Immature natural killer cell (primary cell): Measurements from ENCODE around the gene FGD4. TPM values are rescaled to one million over a fixed set of nuclear protein-coding genes. Genes with fewer than 3 reads are reported as not detected.

Experiments used
- DNase-seq, 3 donors: peaks; one replicate each; pipeline ENCODE4 v3.0.0; 2022; ENCODE audit warnings: mixed read lengths in 1 of 3
- H3K27ac Mint-ChIP-seq, 6 donors: one replicate each; pipeline ENCODE4 v1.8.0; 2020; ENCODE audit warnings: mixed read lengths in 6 of 6, mild to moderate bottlenecking in 5 of 6, inconsistent platforms in 4 of 6, moderate library complexity in 3 of 6
- H3K27me3 Mint-ChIP-seq, 3 donors: one replicate each; pipeline ENCODE4 v1.8.0; 2020 to 2021; ENCODE audit warnings: low read depth in 3 of 3, mild to moderate bottlenecking in 3 of 3, mixed read lengths in 3 of 3, moderate library complexity in 3 of 3, inconsistent platforms in 1 of 3
- H3K36me3 Mint-ChIP-seq, 3 donors: one replicate each; pipeline ENCODE4 v1.8.0; 2020; ENCODE audit warnings: mixed read lengths in 3 of 3, inconsistent platforms in 2 of 3, mild to moderate bottlenecking in 2 of 3
- H3K4me1 Mint-ChIP-seq, 2 donors: one replicate each; pipeline ENCODE4 v1.8.0; 2020; ENCODE audit warnings: inconsistent platforms in 2 of 2, mild to moderate bottlenecking in 2 of 2, mixed read lengths in 2 of 2, moderate library complexity in 1 of 2
- H3K4me3 Mint-ChIP-seq, 5 donors: one replicate each; pipeline ENCODE4 v1.8.0; 2020; ENCODE audit warnings: mild to moderate bottlenecking in 5 of 5, mixed read lengths in 5 of 5, inconsistent platforms in 3 of 5, moderate library complexity in 3 of 5
- H3K9me3 Mint-ChIP-seq, 6 donors: one replicate each; pipeline ENCODE4 v1.8.0; 2020; ENCODE audit warnings: mild to moderate bottlenecking in 6 of 6, mixed read lengths in 6 of 6, inconsistent platforms in 4 of 6, moderate library complexity in 3 of 6
- polyA plus RNA-seq, 3 donors: library from polyadenylated mRNA; unstranded; fragments of 300-500 nt; fragmentation: Illumina TruSeq; gene quantifications; one replicate each; pipeline ENCODE4 v1.2.3, GENCODE V29; 2021

FGD4 gene
- polyA plus RNA-seq, 3 donors from 2014 or later: 0.12 to 2.3 (median 0.39) TPM

DNA sequence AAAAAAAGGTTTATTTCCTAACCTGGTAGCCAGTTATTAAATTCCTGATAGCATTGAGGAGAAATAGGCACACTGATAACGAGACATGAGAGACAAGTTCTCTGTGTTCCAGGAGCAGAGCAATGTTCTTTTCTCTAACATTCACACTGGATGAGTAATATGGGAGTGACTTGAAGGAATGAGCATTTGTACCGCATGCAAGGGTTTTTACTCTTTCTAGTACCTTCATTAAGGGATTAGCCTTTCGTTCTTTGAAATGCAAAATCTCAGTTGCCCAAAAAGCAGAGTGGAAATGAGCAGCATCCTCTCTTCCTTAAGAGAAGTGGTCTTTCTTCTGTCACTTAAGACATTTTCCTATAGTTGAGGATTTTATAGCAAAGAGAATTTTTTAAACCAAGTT lies 54.7 kb downstream of the FGD4 start:
- no peak overlapping the region for H3K4me3 Mint-ChIP-seq
- no peaks in the 10 kb centered on the region for H3K4me1 Mint-ChIP-seq
- no peak overlapping the region for H3K27ac Mint-ChIP-seq
- H3K36me3 Mint-ChIP-seq: peaks cover 0 to 3% (median 0%) of the 10 kb centered on the region in 3 donors
- H3K9me3 Mint-ChIP-seq: no peaks in the 10 kb centered on the region
- DNase-seq: no peak
- peaks cover 0 to 6% (median 0%) of the 10 kb centered on the region in 3 donors for H3K27me3 Mint-ChIP-seq

DNA sequence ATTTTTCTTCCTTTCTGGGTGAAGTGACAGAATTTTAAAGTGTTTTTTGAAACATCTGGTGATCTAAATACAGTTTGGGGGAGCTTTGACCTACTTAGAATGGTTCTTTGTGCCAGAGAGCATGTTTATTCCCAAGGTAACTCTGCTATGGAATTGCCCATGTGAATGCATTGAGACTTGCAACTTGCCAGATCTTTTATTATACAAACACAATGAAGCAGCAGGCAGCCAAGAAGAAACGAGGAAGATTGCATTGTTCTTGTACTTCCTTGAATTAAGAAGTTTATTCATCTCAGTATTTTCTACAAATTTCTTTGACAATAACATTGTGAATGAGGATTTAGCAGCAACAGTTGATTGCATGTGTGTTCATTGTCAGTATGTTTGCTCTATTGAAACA lies 55.5 kb downstream of the FGD4 start:
- Mint-ChIP-seq H3K9me3 (no peaks in the 10 kb centered on the region), H3K36me3 (peaks cover 0 to 3% (median 0%) of the 10 kb centered on the region in 3 donors), H3K27ac (no peak overlapping the region), H3K4me3 (no peak overlapping the region), H3K4me1 (no peaks in the 10 kb centered on the region), H3K27me3 (peaks cover 0 to 6% (median 0%) of the 10 kb centered on the region in 3 donors)
- no peak for DNase-seq

DNA sequence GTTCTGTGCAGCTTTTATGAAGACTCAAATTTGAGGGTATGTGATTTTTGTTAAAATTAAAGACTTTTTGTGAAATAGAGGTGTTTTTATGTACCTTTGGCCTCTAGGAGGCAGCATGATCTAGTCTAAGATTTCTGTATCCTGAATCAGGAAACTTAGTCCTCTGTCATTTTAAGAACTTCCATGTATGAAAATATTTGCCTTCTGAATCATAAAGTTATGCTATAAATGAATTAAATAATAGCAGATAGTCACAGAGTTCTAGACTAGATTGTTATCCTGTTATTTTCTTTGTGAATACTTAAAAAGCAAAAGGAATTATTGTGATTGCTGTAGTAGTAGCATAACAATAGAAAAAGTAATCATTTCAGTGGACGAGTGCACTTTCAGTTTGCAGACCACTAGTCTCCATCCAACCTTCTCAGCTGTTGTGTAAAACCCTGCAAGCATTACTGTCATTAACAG lies 56.3 kb downstream of the FGD4 start:
- Mint-ChIP-seq H3K4me3 (peak overlapping the region in 2 of 5 donors; percentile 9 to 21), H3K4me1 (no peaks in the 10 kb centered on the region), H3K27ac (no peak overlapping the region), H3K36me3 (peaks cover 0 to 3% (median 0%) of the 10 kb centered on the region in 3 donors), H3K27me3 (peaks cover 0 to 5% (median 0%) of the 10 kb centered on the region in 3 donors), H3K9me3 (no peaks in the 10 kb centered on the region)
- DNase-seq: peak; percentile 21 to 43 (median 36)

DNA sequence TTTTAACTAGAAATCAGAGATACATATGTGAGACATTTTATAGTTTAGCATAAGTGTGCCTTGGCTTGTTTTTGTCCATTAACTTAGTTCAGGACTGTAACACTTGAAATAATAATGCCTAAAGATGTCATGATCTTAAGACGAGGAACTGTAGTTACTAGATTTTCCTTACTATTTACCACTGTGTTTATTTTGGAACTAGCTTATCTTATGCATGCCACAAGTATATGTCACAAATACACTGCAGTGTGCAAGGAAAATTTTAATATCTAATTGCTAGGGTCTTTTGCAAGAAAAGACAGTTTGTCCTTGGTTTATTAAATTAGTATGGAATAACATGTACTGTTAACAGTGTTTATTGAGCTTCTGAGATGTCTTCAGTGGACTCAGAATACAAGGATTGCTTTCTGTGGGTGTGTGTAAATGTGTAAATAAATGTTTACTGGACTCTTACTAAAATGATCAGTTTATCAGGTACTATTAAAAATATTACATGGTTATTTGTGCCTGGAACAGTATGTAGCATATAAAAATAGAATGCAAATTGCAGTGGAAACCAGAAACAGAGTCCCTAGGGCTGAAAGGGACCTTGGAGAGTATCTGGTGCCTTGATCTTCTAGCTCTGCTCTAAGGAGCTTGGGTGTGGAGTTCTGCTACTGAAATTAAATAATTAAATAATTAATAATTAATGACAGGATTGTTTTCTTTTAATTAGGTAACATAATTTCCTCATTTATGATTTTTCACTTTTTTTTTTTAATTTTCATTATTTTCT lies 58.1 kb downstream of the FGD4 start:
- H3K4me1 Mint-ChIP-seq: peaks cover 8 to 12% of the 10 kb centered on the region in 2 donors
- H3K9me3 Mint-ChIP-seq: no peaks in the 10 kb centered on the region
- no peak for DNase-seq
- no peak overlapping the region for H3K4me3 Mint-ChIP-seq
- no peak overlapping the region for H3K27ac Mint-ChIP-seq
- H3K27me3 Mint-ChIP-seq: peaks cover 0 to 7% (median 2%) of the 10 kb centered on the region in 3 donors
- H3K36me3 Mint-ChIP-seq: peaks cover 0 to 3% (median 0%) of the 10 kb centered on the region in 3 donors

DNA sequence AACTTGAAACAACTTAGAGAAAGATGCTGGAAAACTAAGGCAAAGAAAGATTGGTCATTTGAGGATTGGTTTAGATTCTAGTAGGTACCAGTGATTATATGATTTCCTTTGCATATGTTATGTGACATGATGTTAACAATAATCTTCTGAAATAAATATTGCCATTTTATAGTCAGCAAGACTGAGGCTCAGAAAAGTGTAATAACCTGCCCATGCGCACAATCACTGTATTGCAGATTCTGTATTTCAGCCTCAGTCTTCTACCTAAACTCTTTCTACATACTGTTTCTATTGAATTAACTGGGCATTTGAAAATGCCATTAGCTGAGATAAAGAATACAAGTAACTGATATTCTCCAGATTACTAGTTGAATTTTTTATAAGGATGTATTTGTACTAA lies 61.3 kb downstream of the FGD4 start:
- peaks cover 0 to 11% (median 2%) of the 10 kb centered on the region in 3 donors for H3K27me3 Mint-ChIP-seq
- H3K27ac Mint-ChIP-seq: no peak overlapping the region
- DNase-seq: no peak
- H3K9me3 Mint-ChIP-seq: no peaks in the 10 kb centered on the region
- peaks cover 0 to 3% (median 0%) of the 10 kb centered on the region in 3 donors for H3K36me3 Mint-ChIP-seq
- H3K4me1 Mint-ChIP-seq: peaks cover 11 to 19% of the 10 kb centered on the region in 2 donors
- H3K4me3 Mint-ChIP-seq: no peak overlapping the region

DNA sequence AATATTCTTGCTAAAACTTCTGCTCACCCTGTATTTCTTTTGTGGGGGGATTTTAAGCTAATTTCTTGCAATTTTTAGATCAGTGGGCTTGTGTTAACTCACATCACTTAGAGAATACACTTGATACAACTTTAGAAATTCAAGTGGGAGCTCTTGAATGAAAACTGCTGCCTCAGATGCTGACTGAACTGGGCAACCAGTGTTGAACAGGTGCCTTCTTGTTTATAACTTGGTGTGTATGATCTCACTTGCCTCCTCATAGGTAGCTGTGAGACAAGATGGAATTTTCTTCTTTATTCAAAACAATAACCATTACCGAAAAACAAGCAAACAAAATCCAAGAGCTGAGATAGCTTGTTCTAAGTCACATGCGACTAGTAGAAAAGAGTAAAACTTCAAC lies 63.5 kb downstream of the FGD4 start:
- H3K4me3 Mint-ChIP-seq: no peak overlapping the region
- peaks cover 0 to 11% (median 4%) of the 10 kb centered on the region in 3 donors for H3K27me3 Mint-ChIP-seq
- H3K9me3 Mint-ChIP-seq: no peaks in the 10 kb centered on the region
- DNase-seq: no peak
- peaks cover 0 to 3% (median 0%) of the 10 kb centered on the region in 3 donors for H3K36me3 Mint-ChIP-seq
- no peak overlapping the region for H3K27ac Mint-ChIP-seq
- peaks cover 21 to 30% of the 10 kb centered on the region in 2 donors for H3K4me1 Mint-ChIP-seq

DNA sequence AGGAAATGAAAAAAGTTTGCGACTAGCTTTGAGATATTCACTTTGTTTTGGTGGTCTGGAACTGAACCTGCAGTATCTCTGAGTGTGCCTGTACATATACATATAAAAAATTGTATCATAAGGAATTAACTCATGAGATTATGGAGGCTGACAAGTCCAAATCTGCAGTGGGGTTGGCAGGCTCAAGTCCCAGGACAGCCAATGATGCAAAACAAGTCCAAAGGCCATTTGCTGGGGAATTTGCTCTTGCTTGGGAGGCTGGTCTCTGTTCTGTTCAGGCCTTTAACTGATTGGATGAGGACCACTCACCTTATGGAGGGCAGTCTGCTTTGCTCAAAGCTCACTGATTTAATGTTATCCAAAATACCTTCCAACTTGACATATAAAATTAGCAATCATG lies 66.8 kb downstream of the FGD4 start:
- Mint-ChIP-seq H3K27me3 (peaks cover 0 to 11% (median 4%) of the 10 kb centered on the region in 3 donors), H3K27ac (no peak overlapping the region), H3K4me3 (no peak overlapping the region), H3K36me3 (no peaks in the 10 kb centered on the region), H3K9me3 (no peaks in the 10 kb centered on the region), H3K4me1 (peaks cover 28 to 37% of the 10 kb centered on the region in 2 donors)
- no peak for DNase-seq

DNA sequence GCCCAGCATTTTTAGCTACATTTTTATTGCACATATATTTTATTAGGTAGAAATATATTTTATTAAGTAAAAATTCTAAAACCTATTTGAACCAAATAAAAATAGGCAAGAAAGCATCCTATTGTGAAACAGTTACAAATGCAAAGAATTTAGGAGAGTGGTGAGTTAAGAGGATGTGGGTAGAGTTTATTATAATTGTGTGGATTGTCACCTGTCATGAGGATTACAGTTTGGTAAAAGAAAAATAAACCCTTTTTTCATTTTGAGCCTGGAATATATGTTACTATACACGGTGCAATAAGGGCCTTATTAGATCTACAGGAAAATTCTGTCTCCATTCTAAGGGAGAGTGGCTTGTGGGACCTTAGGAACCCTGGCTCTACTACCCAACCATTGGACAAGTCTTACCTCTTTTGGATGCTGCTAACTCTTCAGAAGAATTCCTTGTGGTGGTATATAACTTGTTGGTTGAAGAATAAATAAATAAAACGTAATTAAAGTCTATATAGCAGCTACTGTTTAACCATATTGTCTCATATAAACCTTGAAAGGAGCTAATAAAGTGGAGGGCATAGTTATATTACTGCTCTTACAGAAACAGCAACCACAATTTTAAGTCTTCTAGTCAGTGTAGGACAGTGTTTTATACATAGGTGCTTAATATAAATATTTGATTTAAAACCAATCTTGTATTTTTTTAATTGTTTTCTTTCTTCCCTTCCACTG lies 67.8 kb downstream of the FGD4 start:
- H3K27ac Mint-ChIP-seq: no peak overlapping the region
- peaks cover 24 to 27% of the 10 kb centered on the region in 2 donors for H3K4me1 Mint-ChIP-seq
- H3K4me3 Mint-ChIP-seq: peak overlapping the region in 3 of 5 donors; percentile 2 to 57 (median 11)
- no peaks in the 10 kb centered on the region for H3K9me3 Mint-ChIP-seq
- H3K27me3 Mint-ChIP-seq: peaks cover 1 to 8% (median 4%) of the 10 kb centered on the region in 3 donors
- H3K36me3 Mint-ChIP-seq: no peaks in the 10 kb centered on the region
- no peak for DNase-seq

DNA sequence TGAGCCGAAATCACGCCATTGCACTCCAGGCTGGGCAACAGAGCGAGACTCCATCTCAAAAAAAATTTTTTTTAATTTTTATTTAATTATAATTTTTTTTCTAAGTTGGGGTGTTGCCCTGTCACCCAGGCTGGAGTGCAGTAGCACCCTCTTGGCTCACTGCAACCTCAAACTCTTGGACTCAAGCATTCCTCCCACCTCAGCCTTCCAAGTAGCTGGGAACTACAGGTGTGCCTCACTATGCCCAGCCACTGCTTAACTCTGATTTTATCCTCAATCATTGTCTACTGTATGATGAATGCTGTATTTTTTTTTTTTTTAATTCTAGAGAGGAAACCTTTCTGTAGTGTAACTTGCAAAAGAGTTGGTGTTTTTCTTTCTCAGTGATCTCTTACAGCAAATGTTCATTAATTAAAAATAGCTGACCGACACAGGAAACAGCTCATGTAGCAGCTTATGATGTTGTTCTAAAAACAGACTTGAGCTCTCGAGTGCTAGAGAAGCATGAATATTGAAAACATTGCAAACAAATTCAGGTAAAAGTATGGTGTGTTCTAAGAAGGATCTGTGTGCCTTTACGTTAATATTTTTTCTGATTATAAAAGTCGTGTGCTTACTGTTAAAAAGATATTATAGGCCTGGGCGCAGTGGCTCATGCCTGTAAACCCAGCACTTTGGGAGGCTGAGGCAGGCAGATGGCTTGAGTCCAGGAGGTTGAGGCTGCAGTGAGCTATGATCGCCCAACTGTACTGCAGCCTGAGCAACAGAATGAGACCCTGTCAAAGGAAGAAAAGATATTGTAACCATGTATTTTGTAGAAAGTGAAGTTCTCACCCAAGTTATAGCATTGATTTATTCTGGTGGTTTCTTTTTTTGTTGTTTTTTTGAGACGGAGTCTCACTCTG lies 68.9 kb downstream of the FGD4 start:
- peaks cover 0 to 2% (median 1%) of the 10 kb centered on the region in 3 donors for H3K27me3 Mint-ChIP-seq
- no peaks in the 10 kb centered on the region for H3K36me3 Mint-ChIP-seq
- H3K9me3 Mint-ChIP-seq: no peaks in the 10 kb centered on the region
- H3K4me1 Mint-ChIP-seq: peaks cover 18% of the 10 kb centered on the region in 2 donors
- no peak for DNase-seq
- H3K4me3 Mint-ChIP-seq: peak overlapping the region; percentile 24 to 61 (median 39)
- peak overlapping the region in 4 of 6 donors; percentile 15 to 63 (median 40) for H3K27ac Mint-ChIP-seq

DNA sequence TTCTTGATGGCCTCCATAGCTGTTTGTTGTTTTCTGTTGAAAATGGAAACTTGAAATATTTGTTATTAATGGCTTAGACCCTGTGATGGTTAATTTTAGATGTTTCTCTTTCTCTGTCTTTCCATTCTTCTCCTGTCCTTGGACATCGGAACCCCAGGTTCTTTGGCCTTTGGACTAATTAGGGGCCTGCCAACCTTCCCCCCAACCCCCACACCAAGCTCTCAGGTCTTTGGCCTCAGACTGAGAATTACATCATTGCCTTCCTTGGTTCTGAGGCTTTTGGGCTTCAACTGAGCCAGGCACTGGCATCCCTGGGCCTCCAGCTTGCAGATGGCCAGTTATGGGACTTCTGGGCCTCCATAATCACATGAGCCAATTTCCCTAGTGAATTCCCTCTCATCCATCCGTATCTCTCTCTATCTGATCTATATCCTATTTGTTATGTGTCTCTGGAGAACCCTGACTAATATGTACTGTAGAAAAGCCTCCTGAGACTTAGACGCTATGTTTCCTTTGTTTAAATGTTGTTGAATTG lies 71.6 kb downstream of the FGD4 start:
- no peak overlapping the region for H3K4me3 Mint-ChIP-seq
- no peaks in the 10 kb centered on the region for H3K36me3 Mint-ChIP-seq
- H3K9me3 Mint-ChIP-seq: no peaks in the 10 kb centered on the region
- peaks cover 0 to 2% (median 1%) of the 10 kb centered on the region in 3 donors for H3K27me3 Mint-ChIP-seq
- H3K27ac Mint-ChIP-seq: peak overlapping the region in 1 of 6 donors; percentile 31
- no peak for DNase-seq
- peaks cover 18 to 19% of the 10 kb centered on the region in 2 donors for H3K4me1 Mint-ChIP-seq

DNA sequence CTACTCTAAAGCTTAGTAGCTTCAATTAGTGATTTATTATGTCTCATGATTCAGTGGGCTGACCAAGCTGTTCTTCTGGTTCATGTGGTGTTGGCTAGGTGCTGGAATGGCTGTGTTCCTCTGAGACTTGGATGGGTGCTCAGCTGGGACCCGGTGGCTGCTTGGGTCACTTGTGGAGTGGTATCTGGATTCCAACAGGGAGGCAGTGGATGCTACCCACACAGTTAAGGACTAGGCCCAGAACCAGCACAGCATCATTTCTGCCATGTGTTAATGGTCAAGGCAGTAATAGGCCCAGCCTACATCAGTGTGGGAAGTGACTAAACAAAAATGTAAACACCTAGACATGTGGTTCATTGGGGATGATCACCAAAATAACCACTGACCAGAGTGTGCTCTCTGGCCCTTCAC lies 72.2 kb downstream of the FGD4 start:
- H3K4me3 Mint-ChIP-seq: no peak overlapping the region
- peak in 1 of 3 donors; percentile 17 for DNase-seq
- no peaks in the 10 kb centered on the region for H3K36me3 Mint-ChIP-seq
- H3K27me3 Mint-ChIP-seq: peaks cover 0 to 2% (median 1%) of the 10 kb centered on the region in 3 donors
- peaks cover 16 to 18% of the 10 kb centered on the region in 2 donors for H3K4me1 Mint-ChIP-seq
- no peak overlapping the region for H3K27ac Mint-ChIP-seq
- H3K9me3 Mint-ChIP-seq: no peaks in the 10 kb centered on the region

DNA sequence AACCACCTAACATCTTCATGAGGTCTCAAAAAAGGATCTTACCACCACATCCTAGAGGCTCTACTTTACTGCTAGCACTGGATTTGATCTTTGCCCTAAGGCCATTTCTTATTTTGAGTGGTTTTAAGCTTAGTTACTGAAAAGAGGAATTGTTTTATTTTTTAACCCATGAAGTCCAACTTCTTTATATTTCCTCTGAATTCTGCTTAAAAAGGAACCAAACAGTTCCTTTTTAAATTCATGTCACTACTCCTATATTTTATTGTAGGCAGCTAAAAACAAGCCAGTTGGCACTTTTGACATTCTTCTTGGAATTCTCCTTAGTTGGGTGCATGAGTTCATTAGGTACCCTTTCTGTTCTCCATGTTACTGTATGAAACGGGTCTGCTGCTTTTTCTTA lies 76.4 kb downstream of the FGD4 start:
- Mint-ChIP-seq H3K9me3 (peaks cover 0 to 3% (median 0%) of the 10 kb centered on the region in 6 donors), H3K36me3 (no peaks in the 10 kb centered on the region), H3K27me3 (peaks cover 0 to 2% (median 1%) of the 10 kb centered on the region in 3 donors), H3K4me1 (peaks cover 0 to 2% of the 10 kb centered on the region in 2 donors), H3K4me3 (no peak overlapping the region), H3K27ac (no peak overlapping the region)
- no peak for DNase-seq

DNA sequence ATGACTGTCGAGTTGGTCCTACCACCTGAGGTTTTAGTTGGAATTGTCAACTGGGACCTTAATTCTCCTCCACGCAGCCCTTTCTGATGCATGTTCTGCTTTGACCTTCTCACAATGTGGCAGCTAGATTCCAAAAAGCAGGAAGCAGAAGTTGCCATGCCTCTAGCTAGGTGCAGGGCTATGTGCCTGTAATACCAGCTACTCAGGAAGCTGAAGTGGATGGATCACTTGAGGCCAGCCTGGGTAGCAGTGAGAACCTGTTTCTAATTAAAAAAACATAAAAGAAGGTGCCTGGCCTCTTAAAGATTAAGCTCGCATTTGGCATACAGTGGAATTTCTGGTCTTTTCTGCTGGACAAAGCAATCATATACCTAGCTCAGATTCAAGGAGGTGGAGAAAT lies 77.1 kb downstream of the FGD4 start:
- peaks cover 0 to 2% (median 1%) of the 10 kb centered on the region in 3 donors for H3K27me3 Mint-ChIP-seq

More for the DNA sequence above, 77.1 kb downstream of the FGD4 start:
- Mint-ChIP-seq H3K4me3 (no peak overlapping the region), H3K27ac (no peak overlapping the region), H3K36me3 (no peaks in the 10 kb centered on the region), H3K9me3 (peaks cover 0 to 3% (median 0%) of the 10 kb centered on the region in 6 donors), H3K4me1 (peaks cover under 1 to 2% of the 10 kb centered on the region in 2 donors)
- DNase-seq: no peak
